SK-N-SH treated with all-trans-retinoic acid at 6 μM for 48 hours (cell line): ENCODE data around the gene BICC1.

Source experiments
- ISL1 ChIP-seq: fragments of 250-450 bp; sonication (Bioruptor Pico); IDR thresholded peaks from 2 replicates; pipeline ENCODE4 v2.1.2; 2022; ENCODE audit warnings: mild to moderate bottlenecking, moderate library complexity
- TF ChIP-seq, protein P1 (sequence below): fragments of 250-450 bp; sonication (Bioruptor Pico); IDR thresholded peaks from 2 replicates; pipeline ENCODE4 v1.8.0; 2020; ENCODE audit warnings: mild to moderate bottlenecking, moderate library complexity, borderline replicate concordance

- TF ChIP-seq, protein P1, sequence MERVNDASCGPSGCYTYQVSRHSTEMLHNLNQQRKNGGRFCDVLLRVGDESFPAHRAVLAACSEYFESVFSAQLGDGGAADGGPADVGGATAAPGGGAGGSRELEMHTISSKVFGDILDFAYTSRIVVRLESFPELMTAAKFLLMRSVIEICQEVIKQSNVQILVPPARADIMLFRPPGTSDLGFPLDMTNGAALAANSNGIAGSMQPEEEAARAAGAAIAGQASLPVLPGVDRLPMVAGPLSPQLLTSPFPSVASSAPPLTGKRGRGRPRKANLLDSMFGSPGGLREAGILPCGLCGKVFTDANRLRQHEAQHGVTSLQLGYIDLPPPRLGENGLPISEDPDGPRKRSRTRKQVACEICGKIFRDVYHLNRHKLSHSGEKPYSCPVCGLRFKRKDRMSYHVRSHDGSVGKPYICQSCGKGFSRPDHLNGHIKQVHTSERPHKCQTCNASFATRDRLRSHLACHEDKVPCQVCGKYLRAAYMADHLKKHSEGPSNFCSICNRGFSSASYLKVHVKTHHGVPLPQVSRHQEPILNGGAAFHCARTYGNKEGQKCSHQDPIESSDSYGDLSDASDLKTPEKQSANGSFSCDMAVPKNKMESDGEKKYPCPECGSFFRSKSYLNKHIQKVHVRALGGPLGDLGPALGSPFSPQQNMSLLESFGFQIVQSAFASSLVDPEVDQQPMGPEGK: no peak
- no peak for TF ChIP-seq ISL1 (CRISPR knock-in tag)
These were observed 326.0 kb downstream of the BICC1 start for GRCh38 chr10:58838561-58839208.
